Measurements from ENCODE around the gene SNX24.

Gene SNX24

DNA sequence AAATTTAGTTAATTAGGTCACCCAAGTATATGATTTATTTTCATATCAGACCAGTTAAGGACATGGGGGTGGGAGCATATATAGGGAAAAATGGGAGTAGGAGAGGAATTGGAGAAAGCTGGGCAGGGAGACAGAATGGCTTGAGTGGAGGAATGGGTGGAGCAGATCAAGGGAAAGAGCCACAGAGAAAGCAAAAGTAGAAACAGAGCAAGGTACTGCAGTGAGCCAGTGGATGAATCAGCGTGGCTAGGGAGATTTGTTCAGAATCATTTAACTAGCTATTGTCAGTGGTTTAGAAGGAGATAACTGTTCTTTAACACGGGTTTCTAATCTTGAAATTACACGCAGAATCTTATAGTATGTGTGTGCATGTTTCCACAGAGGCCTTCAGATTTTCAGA is 37.4 kb downstream of the SNX24 start:
- DNase-seq (ENCODE audit: low read depth) = peak; percentile 33
- no peak overlapping the region for H3K4me3 ChIP-seq (ENCODE audit: low read length)
- TF ChIP-seq, protein P1, sequence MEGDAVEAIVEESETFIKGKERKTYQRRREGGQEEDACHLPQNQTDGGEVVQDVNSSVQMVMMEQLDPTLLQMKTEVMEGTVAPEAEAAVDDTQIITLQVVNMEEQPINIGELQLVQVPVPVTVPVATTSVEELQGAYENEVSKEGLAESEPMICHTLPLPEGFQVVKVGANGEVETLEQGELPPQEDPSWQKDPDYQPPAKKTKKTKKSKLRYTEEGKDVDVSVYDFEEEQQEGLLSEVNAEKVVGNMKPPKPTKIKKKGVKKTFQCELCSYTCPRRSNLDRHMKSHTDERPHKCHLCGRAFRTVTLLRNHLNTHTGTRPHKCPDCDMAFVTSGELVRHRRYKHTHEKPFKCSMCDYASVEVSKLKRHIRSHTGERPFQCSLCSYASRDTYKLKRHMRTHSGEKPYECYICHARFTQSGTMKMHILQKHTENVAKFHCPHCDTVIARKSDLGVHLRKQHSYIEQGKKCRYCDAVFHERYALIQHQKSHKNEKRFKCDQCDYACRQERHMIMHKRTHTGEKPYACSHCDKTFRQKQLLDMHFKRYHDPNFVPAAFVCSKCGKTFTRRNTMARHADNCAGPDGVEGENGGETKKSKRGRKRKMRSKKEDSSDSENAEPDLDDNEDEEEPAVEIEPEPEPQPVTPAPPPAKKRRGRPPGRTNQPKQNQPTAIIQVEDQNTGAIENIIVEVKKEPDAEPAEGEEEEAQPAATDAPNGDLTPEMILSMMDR (conservative IDR thresholded peaks at IDR 0.05; ENCODE audit: low read length) = no peak

DNA sequence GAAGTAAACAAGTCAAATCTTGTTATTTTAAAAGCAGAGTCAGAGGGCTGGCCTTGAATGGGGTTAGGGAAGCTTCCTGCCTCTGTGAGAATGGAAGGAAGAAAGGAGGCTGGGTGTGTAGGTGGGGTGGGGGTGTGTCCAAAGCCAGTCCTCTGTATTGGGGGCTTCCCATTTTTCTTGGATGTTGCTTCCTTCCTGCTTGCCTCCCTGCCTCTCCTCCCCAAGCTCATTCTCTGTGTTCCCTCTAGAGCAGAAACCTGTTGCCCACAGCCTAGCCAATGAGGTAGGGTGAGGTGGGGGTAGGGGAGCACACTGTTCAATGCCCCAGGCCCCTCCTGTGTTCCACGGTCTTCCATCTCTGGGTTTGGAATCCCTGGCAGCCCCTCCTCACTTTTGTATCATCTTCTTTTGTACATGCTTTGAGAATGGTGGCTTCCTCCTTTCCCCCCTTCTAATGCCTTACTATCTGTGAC is 39.7 kb downstream of the SNX24 start:
- TF ChIP-seq, protein P1 (conservative IDR thresholded peaks at IDR 0.05; ENCODE audit: low read length) = no peak
- no peak overlapping the region for H3K4me3 ChIP-seq (ENCODE audit: low read length)
- no peak for DNase-seq (ENCODE audit: low read depth)

DNA sequence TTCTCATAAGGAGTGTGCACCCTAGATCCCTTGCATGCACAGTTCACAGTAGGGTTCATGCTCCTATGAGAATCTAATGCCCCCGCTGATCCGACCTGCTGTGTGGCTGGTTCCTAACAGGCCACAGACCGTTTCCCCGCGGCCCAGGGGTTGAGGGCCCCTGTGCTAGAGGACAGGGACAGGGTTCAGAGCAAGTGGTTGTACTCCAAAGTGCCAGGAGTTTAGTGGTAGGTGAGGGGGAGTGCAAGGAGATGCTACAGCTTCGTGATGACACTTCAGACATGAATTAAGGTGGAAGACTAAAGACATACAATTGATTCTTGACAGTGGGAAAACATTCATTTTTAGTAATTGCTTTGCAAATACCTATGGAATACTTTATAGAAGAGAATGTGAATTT is 40.5 kb downstream of the SNX24 start:
- TF ChIP-seq, protein P1 (conservative IDR thresholded peaks at IDR 0.05; ENCODE audit: low read length) = no peak
- no peak overlapping the region for H3K4me3 ChIP-seq (ENCODE audit: low read length)

DNA sequence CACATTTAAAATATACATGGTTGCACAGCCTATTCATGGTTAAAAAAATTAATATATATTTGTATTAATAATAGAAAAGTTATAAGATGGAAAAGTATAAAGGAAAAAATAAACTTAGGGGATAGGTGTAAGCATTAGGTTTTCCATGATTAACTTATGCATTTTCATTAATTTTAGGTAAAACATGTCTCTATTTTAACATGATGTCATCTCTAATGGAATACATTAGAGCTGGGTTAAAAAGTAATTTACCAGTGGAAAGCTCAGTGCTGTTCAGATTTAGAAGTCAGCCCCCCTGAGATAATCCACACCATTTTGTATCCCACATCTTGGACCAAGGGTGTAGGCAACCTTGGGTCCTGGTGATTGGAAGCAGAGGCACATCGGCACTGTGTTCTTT is 49.7 kb downstream of the SNX24 start:
- no peak for DNase-seq (ENCODE audit: low read depth)
- H3K4me3 ChIP-seq (ENCODE audit: low read length) = no peak overlapping the region
- TF ChIP-seq, protein P1 (conservative IDR thresholded peaks at IDR 0.05; ENCODE audit: low read length) = no peak

More for the DNA sequence above, 40.5 kb downstream of the SNX24 start:
- DNase-seq (ENCODE audit: low read depth) = no peak

DNA sequence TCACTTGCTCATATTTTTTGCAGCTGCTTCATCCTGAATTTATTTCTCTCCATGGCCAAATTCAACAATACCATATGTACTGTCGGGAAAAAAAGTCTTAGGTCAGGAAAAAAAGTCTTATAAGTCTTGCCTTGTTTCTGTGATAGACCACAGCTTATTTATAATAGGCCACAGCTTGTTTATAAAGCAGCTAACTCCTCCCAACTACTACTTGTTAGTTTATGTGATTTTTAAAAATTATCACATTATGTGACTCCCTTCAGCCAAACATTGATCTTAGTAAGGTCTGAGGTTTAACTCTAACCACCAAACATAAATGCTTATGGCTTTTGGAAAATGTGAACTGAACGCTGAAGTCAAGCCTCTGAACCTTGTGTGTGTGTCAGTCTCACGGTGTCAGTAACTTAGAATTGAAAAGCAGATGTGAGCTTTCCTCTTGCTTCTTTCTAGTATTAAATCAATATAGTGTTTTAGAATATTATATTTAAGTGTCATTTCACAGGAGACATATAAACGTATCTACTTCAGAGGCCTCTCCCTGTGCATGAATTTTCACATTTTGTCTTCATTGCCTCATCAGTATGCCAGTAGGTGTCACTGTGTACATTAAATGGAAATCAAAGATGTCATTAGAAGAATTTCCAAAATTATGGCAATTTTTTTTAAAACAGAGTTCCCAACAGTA is 51.3 kb downstream of the SNX24 start:
- peak; percentile 41 for DNase-seq (ENCODE audit: low read depth)
- no peak overlapping the region for H3K4me3 ChIP-seq (ENCODE audit: low read length)
- TF ChIP-seq, protein P1 (conservative IDR thresholded peaks at IDR 0.05; ENCODE audit: low read length) = peak; percentile 65

DNA sequence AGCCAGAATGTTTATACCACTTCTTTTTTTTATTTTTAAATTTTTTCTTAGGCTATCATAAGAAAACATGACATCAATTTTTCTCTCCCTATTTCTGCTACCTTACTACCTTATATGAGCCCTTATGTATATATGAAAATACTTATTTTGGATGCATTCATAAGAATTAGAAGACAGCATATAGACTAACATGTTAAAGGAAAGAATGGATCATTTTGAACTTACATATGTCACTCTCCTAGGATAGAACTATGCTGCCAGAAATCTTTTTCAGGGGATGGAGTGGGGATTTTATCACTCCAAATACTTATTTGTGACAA is 51.8 kb downstream of the SNX24 start:
- DNase-seq (ENCODE audit: low read depth) = no peak
- TF ChIP-seq, protein P1 (conservative IDR thresholded peaks at IDR 0.05; ENCODE audit: low read length) = no peak
- H3K4me3 ChIP-seq (ENCODE audit: low read length) = no peak overlapping the region

DNA sequence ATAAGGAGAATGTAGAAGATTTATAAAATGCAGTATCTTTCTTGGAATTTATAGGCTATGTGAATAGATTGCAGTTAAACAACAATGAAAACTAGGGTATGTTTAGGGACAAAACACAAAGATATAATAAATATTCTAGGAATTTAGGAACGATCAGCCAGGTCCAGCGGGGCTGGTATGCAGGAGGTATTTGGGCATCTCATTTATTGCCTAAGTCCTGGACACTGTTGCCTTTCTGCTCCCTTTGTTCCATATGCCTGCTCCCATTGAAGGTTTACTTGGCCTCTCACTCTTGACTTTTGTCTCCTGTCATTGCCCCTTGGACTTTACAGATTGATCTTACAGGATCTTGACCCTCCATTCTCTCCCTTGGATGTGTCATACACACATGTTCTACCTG is 55.9 kb downstream of the SNX24 start:
- no peak overlapping the region for H3K4me3 ChIP-seq (ENCODE audit: low read length)
- TF ChIP-seq, protein P1 (conservative IDR thresholded peaks at IDR 0.05; ENCODE audit: low read length) = no peak
- no peak for DNase-seq (ENCODE audit: low read depth)

Measured in AG10803 (cell line).